H9 (cell line): ENCODE measurements around the gene TTC23L. TPM values are rescaled to one million over a fixed set of nuclear protein-coding genes. Genes with fewer than 3 reads are reported as not detected.
"Not testable (repeated sequence)": the region's sequence is repeated elsewhere in the genome, so short reads cannot be mapped to it uniquely, and the experiment has no call there.

ENCODE experiments used
- DNase-seq: peaks from one replicate; pipeline ENCODE4 v3.0.0-alpha.2; 2017
- H2AFZ ChIP-seq: one replicate; pipeline ENCODE4 v1.6.1; 2013; ENCODE audit warnings: mild to moderate bottlenecking, low read length, control low read depth, moderate library complexity
- H2AK5ac ChIP-seq: 2 replicates; pipeline ENCODE4 v1.6.1; 2013; ENCODE audit warnings: low read length, control low read depth, mixed read lengths; ENCODE audit not compliant: insufficient read length
- H2BK120ac ChIP-seq: one replicate; pipeline ENCODE4 v1.6.1; 2013; ENCODE audit warnings: low read depth, mild to moderate bottlenecking, low read length, control low read depth, inconsistent platforms; ENCODE audit not compliant: poor library complexity, severe bottlenecking
- H2BK12ac ChIP-seq: 2 replicates; pipeline ENCODE4 v1.6.1; 2013; ENCODE audit warnings: low read length, control low read depth, mixed read lengths, low read depth; ENCODE audit not compliant: insufficient read length
- H2BK15ac ChIP-seq: 2 replicates; pipeline ENCODE4 v1.6.1; 2013; ENCODE audit warnings: low read depth, low read length, control low read depth
- H2BK20ac ChIP-seq: one replicate; pipeline ENCODE4 v1.6.1; 2013; ENCODE audit warnings: low read depth, mild to moderate bottlenecking, low read length, control low read depth, inconsistent platforms; ENCODE audit not compliant: poor library complexity, severe bottlenecking
- H2BK5ac ChIP-seq: 2 replicates; pipeline ENCODE4 v1.6.1; 2013; ENCODE audit warnings: low read length, control low read depth, mixed read lengths; ENCODE audit not compliant: insufficient read length
- H3K14ac ChIP-seq: 2 replicates; pipeline ENCODE4 v1.6.1; 2013; ENCODE audit warnings: low read length, control low read depth; ENCODE audit not compliant: insufficient read depth
- H3K18ac ChIP-seq: 2 replicates; pipeline ENCODE4 v1.6.1; 2013; ENCODE audit warnings: low read depth, mild to moderate bottlenecking, mixed read lengths, low read length, control low read depth; ENCODE audit not compliant: insufficient read length
- H3K23ac ChIP-seq: 2 replicates; pipeline ENCODE4 v1.6.1; 2013; ENCODE audit warnings: low read length, control low read depth, mixed read lengths, low read depth; ENCODE audit not compliant: insufficient read length
- H3K23me2 ChIP-seq: 2 replicates; pipeline ENCODE4 v1.6.1; 2013; ENCODE audit warnings: low read depth, mild to moderate bottlenecking, mixed read lengths, low read length, control low read depth; ENCODE audit not compliant: insufficient read length, poor library complexity, severe bottlenecking
- H3K27ac ChIP-seq: 2 replicates; pipeline ENCODE4 v1.5.1; 2013; ENCODE audit warnings: low read length, control low read depth, mixed read lengths, low read depth; ENCODE audit not compliant: insufficient read length
- H3K27me3 ChIP-seq: 2 replicates; pipeline ENCODE4 v1.6.1; 2013; ENCODE audit warnings: low read length, control low read depth, inconsistent platforms; ENCODE audit not compliant: insufficient read depth
- H3K4ac ChIP-seq: 2 replicates; pipeline ENCODE4 v1.6.1; 2013; ENCODE audit warnings: low read depth, mild to moderate bottlenecking, control low read depth, inconsistent platforms, low read length, moderate library complexity
- H3K4me1 ChIP-seq: 2 replicates; pipeline ENCODE4 v1.6.1; 2013; ENCODE audit warnings: low read length, control low read depth, inconsistent platforms; ENCODE audit not compliant: insufficient read depth
- H3K4me2 ChIP-seq: 2 replicates; pipeline ENCODE4 v1.6.1; 2013; ENCODE audit warnings: low read length, control low read depth, mixed read lengths; ENCODE audit not compliant: insufficient read length, insufficient read depth
- H3K56ac ChIP-seq: 2 replicates; pipeline ENCODE4 v1.6.1; 2013; ENCODE audit warnings: low read depth, mild to moderate bottlenecking, mixed read lengths, low read length, control low read depth; ENCODE audit not compliant: insufficient read length
- H3K79me1 ChIP-seq: 2 replicates; pipeline ENCODE4 v1.6.1; 2013; ENCODE audit warnings: low read depth, mild to moderate bottlenecking, moderate library complexity, low read length, control low read depth, inconsistent platforms; ENCODE audit not compliant: insufficient read depth, poor library complexity, severe bottlenecking
- H3K79me2 ChIP-seq: 2 replicates; pipeline ENCODE4 v1.6.1; 2013; ENCODE audit warnings: low read length, control low read depth, inconsistent platforms; ENCODE audit not compliant: insufficient read depth
- H3K9ac ChIP-seq: 2 replicates; pipeline ENCODE4 v1.6.1; 2013; ENCODE audit warnings: low read length, control low read depth, mixed read lengths; ENCODE audit not compliant: insufficient read length; ENCODE audit errors: extremely low read depth
- H3K9me3 ChIP-seq: one replicate; pipeline ENCODE4 v1.6.1; 2013; ENCODE audit warnings: low read depth, low read length, inconsistent platforms; ENCODE audit not compliant: control insufficient read depth
- H3T11ph ChIP-seq: one replicate; pipeline ENCODE4 v1.6.1; 2013; ENCODE audit warnings: mild to moderate bottlenecking, low read length, control low read depth, inconsistent platforms
- H4K20me1 ChIP-seq: one replicate; pipeline ENCODE4 v1.6.1; 2013; ENCODE audit not compliant: control insufficient read depth, insufficient read length, insufficient read depth
- H4K5ac ChIP-seq: 2 replicates; pipeline ENCODE4 v1.6.1; 2013; ENCODE audit warnings: low read depth, mild to moderate bottlenecking, mixed read lengths, low read length, control low read depth; ENCODE audit not compliant: insufficient read length
- H4K8ac ChIP-seq: replicated peaks from 2 replicates; pipeline ENCODE4 v1.6.1; 2013; ENCODE audit warnings: low read length, control low read depth, mixed read lengths, low read depth; ENCODE audit not compliant: insufficient read length
- H4K91ac ChIP-seq: 2 replicates; pipeline ENCODE4 v1.6.1; 2013; ENCODE audit warnings: low read depth, mild to moderate bottlenecking, moderate library complexity, mixed read lengths, low read length, control low read depth; ENCODE audit not compliant: insufficient read length
- H3K27ac Mint-ChIP-seq, 3 experiments: 2 replicates in 2 of 3; 3 replicates in 1 of 3; pipeline ENCODE4 v1.8.0; 2020 to 2021; ENCODE audit warnings: mixed read lengths in 3 of 3, mild to moderate bottlenecking in 1 of 3, moderate library complexity in 1 of 3
- H3K27me3 Mint-ChIP-seq: 2 replicates; pipeline ENCODE4 v1.8.0; 2021; ENCODE audit warnings: low read depth, mild to moderate bottlenecking, moderate library complexity, mixed read lengths
- H3K36me3 Mint-ChIP-seq, 3 experiments: 2 replicates in 2 of 3; 3 replicates in 1 of 3; pipeline ENCODE4 v1.8.0; 2020 to 2021; ENCODE audit warnings: low read depth in 3 of 3, mixed read lengths in 3 of 3; ENCODE audit not compliant: insufficient read depth in 1 of 3
- H3K4me1 Mint-ChIP-seq, 2 experiments: 2 replicates each; pipeline ENCODE4 v1.8.0; 2020; ENCODE audit warnings: mixed read lengths in 2 of 2
- H3K4me3 Mint-ChIP-seq, 2 experiments: 2 replicates in 1 of 2; 3 replicates in 1 of 2; pipeline ENCODE4 v1.8.0; 2020 to 2021; ENCODE audit warnings: mild to moderate bottlenecking in 2 of 2, mixed read lengths in 2 of 2, moderate library complexity in 1 of 2
- H3K9me3 Mint-ChIP-seq, 2 experiments: 2 replicates in 1 of 2; 3 replicates in 1 of 2; pipeline ENCODE4 v1.8.0; 2020; ENCODE audit warnings: mild to moderate bottlenecking in 2 of 2, mixed read lengths in 2 of 2, moderate library complexity in 1 of 2
- WGBS: extraction: QIAGEN DNeasy Blood & Tissue Kit; methylation state at CpG from one replicate; pipeline ENCODE4 v1.1.7; 2013; ENCODE audit warnings: missing lambda C conversion rate, low lambda C conversion rate, mixed read lengths; ENCODE audit not compliant: insufficient read length; ENCODE audit errors: extremely low coverage; 5-methylcytosine and 5-hydroxymethylcytosine counted together
- total RNA-seq: library from RNA; stranded (reverse); gene quantifications from 2 replicates; pipeline ENCODE4 v1.2.1, GENCODE V29; 2021
- TF ChIP-seq, protein P1 (sequence below): fragments of 200-600 bp; sonication (generic); conservative IDR thresholded peaks from 3 replicates; pipeline ENCODE4 v1.8.0; 2021; ENCODE audit warnings: antibody characterized with exemption, mild to moderate bottlenecking

The TTC23L gene
- total RNA-seq, 1 experiment from 2014 or later, result 0.96 TPM

DNA sequence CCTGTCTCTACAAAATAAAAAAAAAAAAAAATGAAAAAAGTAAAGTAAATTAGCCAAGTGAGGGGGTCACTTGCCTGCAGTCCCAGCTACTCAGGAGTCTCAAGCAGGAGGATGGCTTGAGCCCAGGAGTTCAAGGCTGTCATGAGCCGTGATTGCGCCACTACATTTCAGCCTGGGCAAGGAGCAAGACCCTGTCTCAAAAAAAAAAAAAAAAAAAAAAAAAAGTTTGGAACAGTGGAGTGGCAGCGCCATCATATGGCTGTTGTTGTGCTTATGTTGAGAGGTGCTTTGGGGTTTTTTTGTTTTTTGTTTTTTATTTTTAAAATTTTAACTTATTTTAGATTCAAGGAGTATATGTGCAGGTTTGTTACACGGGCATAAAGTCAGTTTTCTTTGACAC lies 80.1 kb downstream of the TTC23L start:
- Histone ChIP-seq H3K18ac (no peak overlapping the region), H3K79me1 (no peaks in the 10 kb centered on the region), H2BK12ac (no peak overlapping the region), H3K4me2 (no peak overlapping the region), H3K14ac (no peak overlapping the region), H4K5ac (no peak overlapping the region), H3T11ph (no peak overlapping the region), H2BK120ac (no peak overlapping the region), H3K4ac (no peak overlapping the region), H2AFZ (no peak overlapping the region), H3K9me3 (no peaks in the 10 kb centered on the region), H3K23ac (no peak overlapping the region), H3K27me3 (no peaks in the 10 kb centered on the region), H2BK5ac (no peak overlapping the region), H2BK20ac (no peak overlapping the region), H4K91ac (no peak overlapping the region), H3K23me2 (peaks cover 5% of the 10 kb centered on the region), H3K56ac (no peak overlapping the region), H2AK5ac (no peak overlapping the region), H4K20me1 (no peaks in the 10 kb centered on the region), H2BK15ac (no peak overlapping the region), H3K9ac (no peak overlapping the region), H3K4me1 (no peaks in the 10 kb centered on the region), H3K27ac (no peak overlapping the region), H3K79me2 (peaks cover 23% of the 10 kb centered on the region), H4K8ac (no peak overlapping the region)
- Mint-ChIP-seq H3K4me3 (no peak overlapping the region), H3K36me3 (peaks cover 31 to 68% (median 58%) of the 10 kb centered on the region in 3 experiments), H3K4me1 (peaks cover 17 to 19% of the 10 kb centered on the region in 2 experiments), H3K9me3 (no peaks in the 10 kb centered on the region), H3K27ac (no peak overlapping the region), H3K27me3 (no peaks in the 10 kb centered on the region)
- TF ChIP-seq, protein P1, sequence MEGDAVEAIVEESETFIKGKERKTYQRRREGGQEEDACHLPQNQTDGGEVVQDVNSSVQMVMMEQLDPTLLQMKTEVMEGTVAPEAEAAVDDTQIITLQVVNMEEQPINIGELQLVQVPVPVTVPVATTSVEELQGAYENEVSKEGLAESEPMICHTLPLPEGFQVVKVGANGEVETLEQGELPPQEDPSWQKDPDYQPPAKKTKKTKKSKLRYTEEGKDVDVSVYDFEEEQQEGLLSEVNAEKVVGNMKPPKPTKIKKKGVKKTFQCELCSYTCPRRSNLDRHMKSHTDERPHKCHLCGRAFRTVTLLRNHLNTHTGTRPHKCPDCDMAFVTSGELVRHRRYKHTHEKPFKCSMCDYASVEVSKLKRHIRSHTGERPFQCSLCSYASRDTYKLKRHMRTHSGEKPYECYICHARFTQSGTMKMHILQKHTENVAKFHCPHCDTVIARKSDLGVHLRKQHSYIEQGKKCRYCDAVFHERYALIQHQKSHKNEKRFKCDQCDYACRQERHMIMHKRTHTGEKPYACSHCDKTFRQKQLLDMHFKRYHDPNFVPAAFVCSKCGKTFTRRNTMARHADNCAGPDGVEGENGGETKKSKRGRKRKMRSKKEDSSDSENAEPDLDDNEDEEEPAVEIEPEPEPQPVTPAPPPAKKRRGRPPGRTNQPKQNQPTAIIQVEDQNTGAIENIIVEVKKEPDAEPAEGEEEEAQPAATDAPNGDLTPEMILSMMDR, result peak; percentile 51; the same call in 2 of the 3 replicates
- DNase-seq, result no peak
- WGBS, result no CpG with 5 or more reads among the region's 4 CpGs

DNA sequence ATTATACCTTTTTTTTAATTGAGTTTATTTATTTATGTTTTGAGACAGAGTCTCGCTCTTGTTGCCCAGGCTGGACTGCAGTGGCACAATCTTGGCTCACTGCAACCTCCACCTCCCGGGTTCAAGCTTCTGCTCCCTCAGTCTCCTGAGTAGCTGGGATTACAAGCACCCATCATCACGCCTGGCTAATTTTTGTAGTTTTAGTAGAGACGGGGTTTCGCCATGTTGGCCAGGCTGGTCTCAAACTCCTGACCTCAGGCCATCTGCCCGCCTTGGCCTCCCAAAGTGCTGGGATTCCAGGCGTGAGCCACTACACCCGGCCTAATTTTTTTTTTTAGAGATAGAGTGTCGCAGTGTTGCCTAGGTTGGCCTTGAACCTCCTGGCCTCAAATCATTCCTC lies 84.3 kb downstream of the TTC23L start:
- not testable (repeated sequence) for H3K9me3 Mint-ChIP-seq, H3K14ac ChIP-seq, H2BK12ac ChIP-seq, H4K20me1 ChIP-seq, H3K27me3 Mint-ChIP-seq, H3K27me3 ChIP-seq, H3K4me1 ChIP-seq, H4K91ac ChIP-seq, H2BK20ac ChIP-seq, H3K4me2 ChIP-seq, H3K23ac ChIP-seq, H3K23me2 ChIP-seq, H3T11ph ChIP-seq, H3K4ac ChIP-seq, H2BK5ac ChIP-seq, H4K5ac ChIP-seq, H2BK15ac ChIP-seq, DNase-seq, H4K8ac ChIP-seq, H2AFZ ChIP-seq, H3K4me3 Mint-ChIP-seq, H3K9ac ChIP-seq, H3K56ac ChIP-seq, H2AK5ac ChIP-seq, H3K79me2 ChIP-seq, H3K27ac ChIP-seq, H3K9me3 ChIP-seq, H3K4me1 Mint-ChIP-seq, H2BK120ac ChIP-seq, H3K79me1 ChIP-seq, H3K18ac ChIP-seq
- H3K36me3 Mint-ChIP-seq, result peaks cover 34 to 84% (median 73%) of the 10 kb centered on the region in 3 experiments
- no CpG with 5 or more reads among the region's 9 CpGs for WGBS
- peak overlapping the region in 1 of 3 experiments; percentile 44; a peak in 1 of 7 replicates for H3K27ac Mint-ChIP-seq
